ENCODE results near the gene ABCF2. TPM values are rescaled to one million over a fixed set of nuclear protein-coding genes. Genes with fewer than 3 reads are reported as not detected.

ABCF2 gene
- polyA plus RNA-seq, 1 donor (not counting 4 experiments of a cell fraction or from before 2014, with no cell fraction given) = 33.3 TPM

GRCh38 chr7:151187409-151188251 is 39.4 kb downstream of the ABCF2 start:
- TF ChIP-seq CTCF (optimal IDR thresholded peaks at IDR 0.05 in 1 of 3, IDR thresholded peaks at IDR 0.05 in 1 of 3, conservative IDR thresholded peaks at IDR 0.05 in 1 of 3; ENCODE audit: extremely low read depth in 1 of 3, insufficient read depth in 2 of 3, low read length in 3 of 3) (no peak), EZH2 (IDR thresholded peaks at IDR 0.05; ENCODE audit: low read length) (no peak)
- no peak overlapping the region for H3K4me3 ChIP-seq (ENCODE audit: control insufficient read depth in 2 of 3, extremely low read depth in 1 of 3, insufficient read depth in 2 of 3, low read depth in 1 of 3, low read length in 3 of 3)
- no peak for FAIRE-seq
- dilution Hi-C loops (cut with MboI; ENCODE audit: extremely low pct_ligation_motif_present, low sequenced_read_pairs) = no loop called here
- H3K27ac ChIP-seq (ENCODE audit: control insufficient read depth, insufficient read depth, low read length) = no peak overlapping the region
- H3K36me3 ChIP-seq (ENCODE audit: control insufficient read depth in 2 of 2, extremely low read depth in 1 of 2, insufficient read depth in 2 of 2, low read length in 2 of 2) = no peaks in the 10 kb centered on the region
- H3K4me2 ChIP-seq (ENCODE audit: control insufficient read depth, extremely low read depth, insufficient read depth, low read depth, low read length) = no peak overlapping the region
- H3K9me3 ChIP-seq (ENCODE audit: control insufficient read depth, low read depth, low read length) = no peaks in the 10 kb centered on the region
- no peak for DNase-seq (ENCODE audit: low read depth, low spot score)
- no peak overlapping the region for H2AFZ ChIP-seq (ENCODE audit: control insufficient read depth, low read length)
- no peaks in the 10 kb centered on the region for H3K4me1 ChIP-seq (ENCODE audit: control insufficient read depth, extremely low read depth, insufficient read depth, low read length)
- peaks cover 21% of the 10 kb centered on the region for H3K27me3 ChIP-seq (ENCODE audit: control insufficient read depth, extremely low read depth, insufficient read depth, low read length)
- H3K9me1 ChIP-seq (ENCODE audit: control insufficient read depth, extremely low read depth, insufficient read depth, low read length) = no peaks in the 10 kb centered on the region
- H4K20me1 ChIP-seq (ENCODE audit: control insufficient read depth, extremely low read depth, insufficient read depth, low read length) = no peaks in the 10 kb centered on the region
- no peak overlapping the region for H3K9ac ChIP-seq (ENCODE audit: control insufficient read depth, extremely low read depth, insufficient read depth, low read length)
- H3K79me2 ChIP-seq (ENCODE audit: control insufficient read depth, insufficient read depth, low read length) = no peaks in the 10 kb centered on the region

- TF ChIP-seq EZH2 (IDR thresholded peaks at IDR 0.05; ENCODE audit: low read length) (no peak), CTCF (optimal IDR thresholded peaks at IDR 0.05 in 1 of 3, IDR thresholded peaks at IDR 0.05 in 1 of 3, conservative IDR thresholded peaks at IDR 0.05 in 1 of 3; ENCODE audit: extremely low read depth in 1 of 3, insufficient read depth in 2 of 3, low read length in 3 of 3) (no peak)
- H3K4me3 ChIP-seq (ENCODE audit: control insufficient read depth in 2 of 3, extremely low read depth in 1 of 3, insufficient read depth in 2 of 3, low read depth in 1 of 3, low read length in 3 of 3) = no peak within 1 kb of the TSS
- FAIRE-seq = no peak
- no peaks in the 10 kb centered on the region for H4K20me1 ChIP-seq (ENCODE audit: control insufficient read depth, extremely low read depth, insufficient read depth, low read length)
- H3K4me1 ChIP-seq (ENCODE audit: control insufficient read depth, extremely low read depth, insufficient read depth, low read length) = no peaks in the 10 kb centered on the region
- no peak within 1 kb of the TSS for H2AFZ ChIP-seq (ENCODE audit: control insufficient read depth, low read length)
- no peak within 1 kb of the TSS for H3K4me2 ChIP-seq (ENCODE audit: control insufficient read depth, extremely low read depth, insufficient read depth, low read depth, low read length)
- H3K9me1 ChIP-seq (ENCODE audit: control insufficient read depth, extremely low read depth, insufficient read depth, low read length) = no peaks in the 10 kb centered on the region
- peaks cover 21% of the 10 kb centered on the region for H3K27me3 ChIP-seq (ENCODE audit: control insufficient read depth, extremely low read depth, insufficient read depth, low read length)
- no peak within 1 kb of the TSS for H3K27ac ChIP-seq (ENCODE audit: control insufficient read depth, insufficient read depth, low read length)
- no peaks in the 10 kb centered on the region for H3K9me3 ChIP-seq (ENCODE audit: control insufficient read depth, low read depth, low read length)
- H3K36me3 ChIP-seq (ENCODE audit: control insufficient read depth in 2 of 2, extremely low read depth in 1 of 2, insufficient read depth in 2 of 2, low read length in 2 of 2) = no peaks in the 10 kb centered on the region
- dilution Hi-C loops (cut with MboI; ENCODE audit: extremely low pct_ligation_motif_present, low sequenced_read_pairs) = no loop called here
- no peak within 1 kb of the TSS for H3K9ac ChIP-seq (ENCODE audit: control insufficient read depth, extremely low read depth, insufficient read depth, low read length)
- no peak for DNase-seq (ENCODE audit: low read depth, low spot score)
- no peaks in the 10 kb centered on the region for H3K79me2 ChIP-seq (ENCODE audit: control insufficient read depth, insufficient read depth, low read length)
These were observed 40.2 kb downstream of the ABCF2 start, which contains the start of gene ASB10 for GRCh38 chr7:151186640-151187408. Gene ASB10, minus strand, starts transcription at chr7:151187250. Its CDS starts 120 bp downstream, at chr7:151187130.

All from keratinocyte (primary cell).